HepG2 (cell line): ENCODE results near the gene TXNDC11. TPM values are rescaled to one million over a fixed set of nuclear protein-coding genes. Genes with fewer than 3 reads are reported as not detected.

ENCODE experiments used
- BORCS8-MEF2B ChIP-seq: sonication (generic); formaldehyde crosslinking; IDR thresholded peaks from 2 replicates; pipeline ENCODE4 v1.8.0; 2022; ENCODE audit warnings: mild to moderate bottlenecking, missing genetic modification reagents
- ELK4 ChIP-seq: sonication (generic); formaldehyde crosslinking; IDR thresholded peaks from 2 replicates; pipeline ENCODE4 v1.9.0; 2021; ENCODE audit warnings: missing genetic modification reagents, borderline replicate concordance
- GRHL1 ChIP-seq: sonication (generic); formaldehyde crosslinking; conservative IDR thresholded peaks from 2 replicates; pipeline ENCODE4 v1.8.0; 2022; ENCODE audit warnings: missing genetic modification reagents
- SMARCC2 ChIP-seq: fragments of 450-650 bp; IDR thresholded peaks from 2 replicates; pipeline ENCODE4 v1.6.1; 2017; ENCODE audit warnings: antibody characterized with exemption, mild to moderate bottlenecking
- ZNF569 ChIP-seq: sonication (generic); formaldehyde crosslinking; IDR thresholded peaks from 2 replicates; pipeline ENCODE4 v1.5.0; 2020; ENCODE audit warnings: mild to moderate bottlenecking, missing genetic modification reagents, moderate library complexity, borderline replicate concordance
- ZNF619 ChIP-seq: sonication (generic); formaldehyde crosslinking; IDR thresholded peaks from 2 replicates; pipeline ENCODE4 v1.4.0; 2020; ENCODE audit warnings: mild to moderate bottlenecking, missing genetic modification reagents
- ZNF703 ChIP-seq: sonication (generic); formaldehyde crosslinking; IDR thresholded peaks from 2 replicates; pipeline ENCODE4 v1.5.1; 2020; ENCODE audit warnings: missing genetic modification reagents, mild to moderate bottlenecking, moderate library complexity, borderline replicate concordance
- ZNF784 ChIP-seq: sonication (generic); formaldehyde crosslinking; IDR thresholded peaks from 2 replicates; pipeline ENCODE4 v1.5.1; 2020; ENCODE audit warnings: missing genetic modification reagents, mild to moderate bottlenecking, borderline replicate concordance
- ZNF883 ChIP-seq: sonication (generic); formaldehyde crosslinking; IDR thresholded peaks from 2 replicates; pipeline ENCODE4 v1.5.1; 2020; ENCODE audit warnings: mild to moderate bottlenecking, missing genetic modification reagents; ENCODE audit errors: not compliant biosample characterization
- polyA plus RNA-seq, 8 experiments: library from polyadenylated mRNA; depleted of rRNA in 3 of 8; stranded (reverse) in 7 of 8; unstranded in 1 of 8; fragments of >200 nt; fragmentation: Illumina TruSeq in 4 of 8; extraction: Trizol in 4 of 8; gene quantifications; 2 replicates each; pipeline versions ENCODE4 v1.2.1 to v1.2.3, GENCODE V29; 2011 to 2016; ENCODE audit warnings: low read depth in 4 of 8, missing spikeins in 1 of 8, mixed read lengths in 1 of 8; ENCODE audit not compliant: insufficient read depth in 1 of 8
- total RNA-seq, 5 experiments: library from RNA; depleted of rRNA; stranded (reverse); fragments of >200 nt; fragmentation: Illumina TruSeq; extraction: Trizol; gene quantifications; 2 replicates each; pipeline ENCODE4 v1.2.3, GENCODE V29; 2016; ENCODE audit warnings: low read depth in 1 of 5

TXNDC11 gene
- total and polyA plus RNA-seq, 2 of the 13 experiments (the other 11 are each of a cell fraction or from before 2014, with no cell fraction given), result 74.9 to 123 TPM

GRCh38 chr16:11639925-11640899, 102.4 kb downstream of the TXNDC11 start (continued):
- TF ChIP-seq GRHL1 (CRISPR knock-in tag) (no peak; the same call in 1 of the 2 replicates), ELK4 (CRISPR knock-in tag) (no peak), ZNF619 (CRISPR knock-in tag) (peak; percentile 66; the same call in 1 of the 2 replicates), ZNF784 (CRISPR knock-in tag) (peak; percentile 44; the same call in 1 of the 2 replicates), ZNF569 (CRISPR knock-in tag) (no peak), ZNF703 (CRISPR knock-in tag) (no peak; the same call in 1 of the 2 replicates), SMARCC2 (no peak), BORCS8-MEF2B (peak; percentile 63; the same call in 1 of the 2 replicates), ZNF883 (peak; percentile 60)
- TF ChIP-seq, all 625 proteins: peak for 226
